Lung (tissue), 12 donors: ENCODE results near the gene ULBP3. TPM values are rescaled to one million over a fixed set of nuclear protein-coding genes. Genes with fewer than 3 reads are reported as not detected.

Experiments used
- ATAC-seq: fragments of 200-7000 bp; cut with Tn5 transposase; one replicate; pipeline ENCODE4 v1.9.1; 2020; ENCODE audit warnings: moderate number of reproducible peaks; ENCODE audit not compliant: insufficient read depth, low FRiP score
- DNase-seq, 3 donors: peaks; one replicate each; pipeline ENCODE4 v3.0.0-alpha.2; 2013 to 2017
- H3K27ac ChIP-seq, 2 donors: one replicate each; pipeline ENCODE4 v1.5.1; 2013; ENCODE audit warnings: mild to moderate bottlenecking in 2 of 2, moderate library complexity in 2 of 2, control low read depth in 1 of 2, inconsistent platforms in 1 of 2, low read depth in 1 of 2, low read length in 1 of 2
- H3K27me3 ChIP-seq, 3 donors: one replicate each; pipeline ENCODE4 v1.5.1; 2013; ENCODE audit warnings: low read length in 2 of 3; ENCODE audit not compliant: control insufficient read depth in 3 of 3, insufficient read depth in 3 of 3
- H3K36me3 ChIP-seq, 4 donors: one replicate each; pipeline ENCODE4 v1.5.1; 2013; ENCODE audit warnings: low read length in 4 of 4, mild to moderate bottlenecking in 1 of 4, moderate library complexity in 1 of 4; ENCODE audit not compliant: control insufficient read depth in 4 of 4, insufficient read depth in 4 of 4
- H3K4me1 ChIP-seq, 5 donors: one replicate each; pipeline ENCODE4 v1.5.1; 2013; ENCODE audit warnings: low read length in 5 of 5, mild to moderate bottlenecking in 2 of 5, moderate library complexity in 1 of 5; ENCODE audit not compliant: control insufficient read depth in 5 of 5, insufficient read depth in 5 of 5
- H3K4me3 ChIP-seq: one replicate; pipeline ENCODE4 v1.5.1; 2013; ENCODE audit warnings: mild to moderate bottlenecking, control low read depth, moderate library complexity
- H3K9ac ChIP-seq, 2 donors: one replicate each; pipeline ENCODE4 v1.5.1; 2013; ENCODE audit warnings: low read length in 2 of 2, control low read depth in 1 of 2; ENCODE audit not compliant: insufficient read depth in 1 of 2
- H3K9me3 ChIP-seq, 4 donors: one replicate each; pipeline ENCODE4 v1.5.1; 2013; ENCODE audit warnings: low read length in 3 of 4, mild to moderate bottlenecking in 1 of 4, moderate library complexity in 1 of 4; ENCODE audit not compliant: control insufficient read depth in 4 of 4, insufficient read depth in 3 of 4
- WGBS, 2 donors: extraction: QIAGEN DNeasy Blood & Tissue Kit; methylation state at CpG; one replicate each; pipeline ENCODE4 v1.1.7; 2013; 5-methylcytosine and 5-hydroxymethylcytosine counted together
- polyA plus RNA-seq, 2 donors: library from polyadenylated mRNA; stranded (reverse); fragments of 200-250 nt; gene quantifications; one replicate each; pipeline ENCODE4 v1.2.1, GENCODE V29; 2013
- total RNA-seq, 2 donors: library from RNA; depleted of rRNA in 1 of 2; stranded (reverse); fragments of >200 nt in 1 of 2; gene quantifications; one replicate each; pipeline ENCODE4 v1.2.1, GENCODE V29; 2014 to 2021
- TF ChIP-seq, protein P1 (sequence below): IDR thresholded peaks from 2 replicates; pipeline ENCODE4 v1.5.1; 2012; ENCODE audit warnings: mild to moderate bottlenecking; ENCODE audit errors: control extremely low read depth, extremely low read depth
- donor health status: control.
- donor health status: control.
- donor health status: Bipolar disorder and iron deficiency.
- donor health status: healthy.
- donor health status: DM: yes; HTN: yes; CAD: no.

ULBP3 gene
- total and polyA plus RNA-seq, 4 donors: 1.4 to 6.8 (median 3.9) TPM

- Histone ChIP-seq H3K4me3 (no peak overlapping the region), H3K9ac (no peak overlapping the region), H3K36me3 (no peaks in the 10 kb centered on the region), H3K4me1 (no peaks in the 10 kb centered on the region), H3K27ac (no peak overlapping the region), H3K27me3 (peaks cover 0 to 10% (median 0%) of the 10 kb centered on the region in 3 donors), H3K9me3 (peaks cover 0 to 8% (median 0%) of the 10 kb centered on the region in 4 donors)
- DNase-seq: no peak
- 81 to 93% methylated on average over 11 of the region's 11 CpGs for WGBS, 2 donors
- ATAC-seq: no peak
- TF ChIP-seq, protein P1, sequence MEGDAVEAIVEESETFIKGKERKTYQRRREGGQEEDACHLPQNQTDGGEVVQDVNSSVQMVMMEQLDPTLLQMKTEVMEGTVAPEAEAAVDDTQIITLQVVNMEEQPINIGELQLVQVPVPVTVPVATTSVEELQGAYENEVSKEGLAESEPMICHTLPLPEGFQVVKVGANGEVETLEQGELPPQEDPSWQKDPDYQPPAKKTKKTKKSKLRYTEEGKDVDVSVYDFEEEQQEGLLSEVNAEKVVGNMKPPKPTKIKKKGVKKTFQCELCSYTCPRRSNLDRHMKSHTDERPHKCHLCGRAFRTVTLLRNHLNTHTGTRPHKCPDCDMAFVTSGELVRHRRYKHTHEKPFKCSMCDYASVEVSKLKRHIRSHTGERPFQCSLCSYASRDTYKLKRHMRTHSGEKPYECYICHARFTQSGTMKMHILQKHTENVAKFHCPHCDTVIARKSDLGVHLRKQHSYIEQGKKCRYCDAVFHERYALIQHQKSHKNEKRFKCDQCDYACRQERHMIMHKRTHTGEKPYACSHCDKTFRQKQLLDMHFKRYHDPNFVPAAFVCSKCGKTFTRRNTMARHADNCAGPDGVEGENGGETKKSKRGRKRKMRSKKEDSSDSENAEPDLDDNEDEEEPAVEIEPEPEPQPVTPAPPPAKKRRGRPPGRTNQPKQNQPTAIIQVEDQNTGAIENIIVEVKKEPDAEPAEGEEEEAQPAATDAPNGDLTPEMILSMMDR: no peak
These were observed 15.5 kb downstream of the ULBP3 start for GRCh38 chr6:150053450-150053849.

DNA sequence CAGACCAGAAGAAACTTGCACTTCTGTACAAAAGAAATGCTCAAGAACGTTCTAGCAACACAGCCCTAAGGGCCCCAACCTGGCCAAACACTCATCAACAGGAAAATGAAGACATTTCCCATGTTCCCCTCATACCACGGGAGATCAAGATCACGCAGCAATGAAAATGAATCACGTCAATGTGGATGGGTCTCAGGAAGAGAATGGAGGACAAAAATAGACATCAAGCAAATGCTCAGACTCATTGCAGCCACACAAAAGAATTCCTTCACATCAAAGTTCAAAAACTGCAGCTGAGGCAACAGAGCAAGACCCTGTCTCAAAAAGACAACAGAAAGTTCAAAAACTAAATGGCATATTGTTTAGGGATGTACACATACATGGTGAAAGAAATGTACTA is 18.1 kb downstream of the ULBP3 start:
- Histone ChIP-seq H3K4me1 (no peaks in the 10 kb centered on the region), H3K9me3 (peaks cover 0 to 8% (median 0%) of the 10 kb centered on the region in 4 donors), H3K36me3 (no peaks in the 10 kb centered on the region), H3K27ac (no peak overlapping the region), H3K27me3 (peaks cover 0 to 16% (median 3%) of the 10 kb centered on the region in 3 donors), H3K4me3 (no peak overlapping the region), H3K9ac (no peak overlapping the region)
- TF ChIP-seq, protein P1: no peak
- DNase-seq (no peak), ATAC-seq (no peak)
- WGBS, 2 donors: 58% methylated on average over 4 of the region's 4 CpGs

DNA sequence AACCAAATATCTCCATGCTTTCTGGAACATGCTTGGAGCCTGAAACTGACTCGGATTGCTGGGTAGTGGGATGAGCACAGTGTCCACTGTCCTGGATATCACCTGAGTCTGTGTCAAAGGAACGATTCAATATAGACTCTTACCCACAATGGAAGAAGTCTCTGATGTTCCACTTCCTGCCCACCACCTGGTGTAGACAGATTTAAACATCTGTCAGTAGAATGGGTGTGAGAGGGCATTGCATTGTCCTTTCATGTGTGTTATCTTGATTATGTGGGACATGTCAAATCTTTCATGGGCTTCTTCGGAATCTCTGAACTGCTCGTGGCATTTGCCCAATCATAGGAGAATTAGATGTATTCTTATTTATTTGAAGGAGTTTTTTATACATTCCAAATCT is 20.8 kb downstream of the ULBP3 start:
- WGBS, 2 donors: 63 to 65% methylated on average over 4 of the region's 4 CpGs
- TF ChIP-seq, protein P1: no peak

DNA sequence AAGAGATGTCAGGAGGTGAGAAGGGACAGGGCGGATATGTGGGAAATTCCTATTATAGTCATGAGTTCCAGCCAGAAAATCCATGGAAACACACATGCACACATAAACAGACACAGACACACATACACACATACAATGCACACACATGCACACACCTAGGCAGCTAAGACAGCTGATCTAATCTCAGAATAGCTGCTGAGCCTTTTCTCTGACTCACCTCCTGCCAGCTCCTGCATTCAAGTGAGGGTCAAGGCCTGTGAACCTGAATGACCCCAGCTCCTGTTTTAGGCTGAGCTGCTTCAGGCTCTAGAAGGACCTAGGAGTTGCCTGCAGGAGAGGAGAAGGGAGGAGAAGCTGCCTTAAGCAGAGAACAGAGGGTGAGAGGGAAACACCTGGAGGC is 22.0 kb downstream of the ULBP3 start:
- no peak for DNase-seq
- Histone ChIP-seq H3K27me3 (peaks cover 0 to 11% (median 11%) of the 10 kb centered on the region in 3 donors), H3K27ac (no peak overlapping the region), H3K4me3 (no peak overlapping the region), H3K9ac (no peak overlapping the region), H3K36me3 (no peaks in the 10 kb centered on the region), H3K9me3 (peaks cover 0 to 2% (median 0%) of the 10 kb centered on the region in 4 donors), H3K4me1 (no peaks in the 10 kb centered on the region)
- TF ChIP-seq, protein P1: no peak
- WGBS, 2 donors: 93 to 97% methylated on average over 1 of the region's 1 CpG
- no peak for ATAC-seq

More for the DNA sequence above, 20.8 kb downstream of the ULBP3 start:
- no peak for DNase-seq
- no peak overlapping the region for H3K4me3 ChIP-seq
- H3K4me1 ChIP-seq: no peaks in the 10 kb centered on the region
- peaks cover 0 to 4% (median 0%) of the 10 kb centered on the region in 4 donors for H3K9me3 ChIP-seq
- no peak for ATAC-seq
- no peak overlapping the region for H3K9ac ChIP-seq
- H3K27me3 ChIP-seq: peaks cover 0 to 11% (median 6%) of the 10 kb centered on the region in 3 donors
- no peak overlapping the region for H3K27ac ChIP-seq
- no peaks in the 10 kb centered on the region for H3K36me3 ChIP-seq
